Measurements from ENCODE around the gene MAD2L1BP. TPM values are rescaled to one million over a fixed set of nuclear protein-coding genes. Genes with fewer than 3 reads are reported as not detected.

Gene MAD2L1BP
- total RNA-seq, 3 donors from 2014 or later: 25.7 to 51.4 (median 41.4) TPM

DNA sequence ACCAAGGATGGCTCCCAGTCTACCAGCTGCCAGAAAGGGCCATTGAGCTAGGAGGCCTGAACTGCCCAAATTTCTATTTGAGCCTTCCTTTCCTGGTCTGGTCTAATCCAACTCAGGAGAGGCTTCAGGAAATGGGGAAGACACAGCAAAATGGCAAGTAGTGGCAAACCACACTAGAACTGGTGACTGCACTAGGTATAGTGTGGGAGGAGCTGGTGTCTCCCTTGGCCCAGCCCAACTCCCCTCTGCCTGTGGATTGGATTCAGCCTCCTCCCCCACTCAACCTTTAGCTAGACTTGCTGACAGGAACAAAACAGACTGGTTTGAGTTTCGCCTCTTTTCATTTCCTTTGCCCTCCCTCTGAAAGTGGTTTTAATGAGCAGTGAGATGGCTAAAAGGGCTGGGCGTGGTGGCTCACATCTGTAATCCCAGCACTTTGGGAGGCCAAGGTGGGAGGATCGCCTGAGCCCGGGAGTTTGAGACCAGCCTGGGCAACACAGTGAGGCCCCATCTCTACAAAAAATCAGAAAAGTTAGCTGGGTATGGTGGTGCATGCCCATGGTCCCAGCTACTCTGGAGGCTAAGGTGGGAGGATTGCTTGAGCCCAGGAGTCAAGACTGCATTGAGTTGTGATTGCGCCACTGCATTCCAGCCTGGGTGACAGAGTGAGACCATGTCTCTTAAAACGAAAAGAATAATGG is 34.4 kb downstream of the MAD2L1BP start:
- TF ChIP-seq, protein P1, sequence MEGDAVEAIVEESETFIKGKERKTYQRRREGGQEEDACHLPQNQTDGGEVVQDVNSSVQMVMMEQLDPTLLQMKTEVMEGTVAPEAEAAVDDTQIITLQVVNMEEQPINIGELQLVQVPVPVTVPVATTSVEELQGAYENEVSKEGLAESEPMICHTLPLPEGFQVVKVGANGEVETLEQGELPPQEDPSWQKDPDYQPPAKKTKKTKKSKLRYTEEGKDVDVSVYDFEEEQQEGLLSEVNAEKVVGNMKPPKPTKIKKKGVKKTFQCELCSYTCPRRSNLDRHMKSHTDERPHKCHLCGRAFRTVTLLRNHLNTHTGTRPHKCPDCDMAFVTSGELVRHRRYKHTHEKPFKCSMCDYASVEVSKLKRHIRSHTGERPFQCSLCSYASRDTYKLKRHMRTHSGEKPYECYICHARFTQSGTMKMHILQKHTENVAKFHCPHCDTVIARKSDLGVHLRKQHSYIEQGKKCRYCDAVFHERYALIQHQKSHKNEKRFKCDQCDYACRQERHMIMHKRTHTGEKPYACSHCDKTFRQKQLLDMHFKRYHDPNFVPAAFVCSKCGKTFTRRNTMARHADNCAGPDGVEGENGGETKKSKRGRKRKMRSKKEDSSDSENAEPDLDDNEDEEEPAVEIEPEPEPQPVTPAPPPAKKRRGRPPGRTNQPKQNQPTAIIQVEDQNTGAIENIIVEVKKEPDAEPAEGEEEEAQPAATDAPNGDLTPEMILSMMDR (IDR thresholded peaks at IDR 0.05): no peak
- Histone ChIP-seq H3K4me1 (ENCODE audit: low read depth) (peaks cover 36% of the 10 kb centered on the region), H3K4me3 (no peak overlapping the region), H3K36me3 (ENCODE audit: low read depth) (no peaks in the 10 kb centered on the region), H3K9me3 (no peaks in the 10 kb centered on the region)
- peak; percentile 14 for ATAC-seq
- intact Hi-C loops (cut with DNase I, micrococcal nuclease): loop anchor here (5.0 to 10.0 kb wide), 4 partner anchors 85 to 407 kb away; no protein-coding TSS in a partner anchor
- DNase-seq: peak in 1 of 3 donors; percentile 36

DNA sequence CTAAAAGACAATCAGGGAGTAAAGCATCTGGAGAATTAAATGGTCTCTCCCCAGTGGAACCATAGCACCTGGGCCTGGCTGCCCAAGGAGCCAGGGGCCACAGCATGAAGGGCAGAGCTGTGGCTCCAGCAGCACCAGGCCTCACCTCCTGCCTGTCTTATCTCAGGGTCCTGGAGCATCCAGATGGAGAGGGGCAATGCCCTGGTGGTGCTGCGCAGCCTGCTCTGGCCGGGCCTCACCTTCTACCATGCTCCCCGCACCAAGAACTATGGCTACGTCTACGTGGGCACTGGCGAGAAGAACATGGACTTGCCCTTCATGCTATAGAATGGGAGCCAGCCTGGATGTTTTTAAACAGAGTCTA is 35.0 kb downstream of the MAD2L1BP start:
- Histone ChIP-seq H3K9me3 (no peaks in the 10 kb centered on the region), H3K4me1 (ENCODE audit: low read depth) (peaks cover 36% of the 10 kb centered on the region), H3K36me3 (ENCODE audit: low read depth) (no peaks in the 10 kb centered on the region), H3K4me3 (no peak overlapping the region)
- intact Hi-C loops (cut with DNase I, micrococcal nuclease): loop anchor here in 1 of 2 donors (5.0 to 10.0 kb wide), 2 partner anchors 84 to 407 kb away; no protein-coding TSS in a partner anchor
- TF ChIP-seq, protein P1 (IDR thresholded peaks at IDR 0.05): no peak
- DNase-seq: no peak
- no peak for ATAC-seq

DNA sequence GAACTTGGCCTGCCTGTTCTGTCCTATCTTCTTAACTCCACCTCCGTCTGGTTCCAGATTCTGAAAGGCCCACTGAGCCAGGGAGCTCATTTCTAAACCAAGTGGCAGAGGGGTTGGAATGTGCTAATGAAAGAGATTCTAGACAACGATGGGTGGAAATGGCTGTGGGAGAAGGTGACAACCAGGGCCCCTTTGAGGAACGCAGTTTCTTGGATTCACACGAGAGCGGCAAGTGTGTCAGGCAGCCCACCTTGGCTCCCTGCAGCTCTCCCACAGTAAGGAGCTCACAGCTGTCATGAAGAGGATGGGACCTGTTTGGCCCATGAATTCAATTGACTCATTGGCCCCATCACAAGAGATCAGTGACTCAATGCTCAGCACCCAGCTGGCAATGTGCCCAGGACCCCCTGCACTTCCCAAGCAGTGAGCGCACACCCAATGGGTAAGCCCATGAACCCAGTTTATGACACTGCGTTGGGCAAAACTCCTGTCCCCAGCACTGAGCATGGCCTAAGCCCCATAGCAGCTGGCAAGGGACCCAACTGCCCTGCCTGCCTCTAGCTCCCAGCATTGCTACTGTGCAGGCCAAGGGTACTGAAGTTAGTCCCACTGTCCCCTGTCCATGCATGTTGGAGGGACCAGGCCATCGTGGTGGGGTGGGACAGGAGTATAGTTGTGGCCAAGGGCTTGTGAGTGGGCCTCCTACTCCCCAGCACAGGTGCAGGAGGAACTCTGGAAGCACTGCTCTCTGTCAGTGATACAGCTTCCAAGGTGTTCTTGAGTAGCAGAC is 35.6 kb downstream of the MAD2L1BP start:
- intact Hi-C loops (cut with DNase I, micrococcal nuclease): loop anchor here in 1 of 2 donors (5.0 to 10.0 kb wide), 2 partner anchors 84 to 406 kb away; no protein-coding TSS in a partner anchor
- ATAC-seq: no peak
- Histone ChIP-seq H3K9me3 (no peaks in the 10 kb centered on the region), H3K4me3 (no peak overlapping the region), H3K36me3 (ENCODE audit: low read depth) (no peaks in the 10 kb centered on the region), H3K4me1 (ENCODE audit: low read depth) (peaks cover 36% of the 10 kb centered on the region)
- TF ChIP-seq, protein P1 (IDR thresholded peaks at IDR 0.05): no peak
- peak in 2 of 3 donors; percentile 29 to 61 for DNase-seq

DNA sequence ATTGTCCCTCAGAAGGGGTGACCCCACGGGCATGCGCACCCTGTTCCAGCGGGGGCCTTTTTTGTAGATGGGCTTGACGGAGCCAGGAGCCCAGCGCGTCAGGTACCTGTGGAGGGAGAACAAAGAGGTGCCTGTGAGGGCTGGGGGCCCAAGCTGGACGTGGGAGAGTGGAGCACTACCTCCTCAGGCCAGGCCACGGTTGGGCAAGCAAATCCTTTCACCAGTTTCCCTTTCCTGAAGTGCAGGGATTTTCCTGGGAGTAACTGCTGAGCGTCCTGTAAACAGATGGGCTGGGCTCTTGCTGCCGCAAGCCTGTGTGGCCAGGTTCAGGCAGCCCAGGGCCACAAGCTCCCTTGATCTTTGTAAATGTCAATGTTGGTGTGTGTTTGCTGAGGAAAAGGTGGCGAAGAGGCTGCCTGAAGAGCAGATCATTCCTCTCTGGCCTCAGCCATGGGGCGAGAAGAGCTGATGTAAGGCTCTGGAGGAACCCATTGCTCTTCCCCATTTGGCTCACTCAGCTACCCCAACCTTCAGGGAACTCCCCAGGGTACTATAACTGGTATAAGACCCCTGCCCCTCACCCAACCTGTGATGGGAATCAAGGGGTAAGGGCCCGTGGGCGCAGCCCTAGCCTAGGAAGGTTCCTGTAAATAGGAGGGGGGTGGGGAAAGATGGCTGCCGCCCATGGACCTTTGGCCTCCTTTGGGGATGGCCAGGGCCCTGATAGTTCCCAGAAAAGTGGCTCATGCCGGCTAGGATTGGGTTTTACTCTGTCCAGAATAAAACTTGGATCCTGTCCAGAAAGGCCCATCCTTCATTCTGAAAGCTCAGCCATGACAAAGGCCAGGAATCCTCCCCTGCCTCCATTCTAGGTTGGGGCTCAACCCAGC is 36.4 kb downstream of the MAD2L1BP start:
- DNase-seq (peak; percentile 45 to 66 (median 54)), ATAC-seq (peak; percentile 61)
- Histone ChIP-seq H3K9me3 (no peaks in the 10 kb centered on the region), H3K36me3 (ENCODE audit: low read depth) (no peaks in the 10 kb centered on the region), H3K4me1 (ENCODE audit: low read depth) (peaks cover 36% of the 10 kb centered on the region), H3K4me3 (no peak overlapping the region)
- TF ChIP-seq, protein P1 (IDR thresholded peaks at IDR 0.05): no peak
- intact Hi-C loops (cut with DNase I, micrococcal nuclease): loop anchor here in 1 of 2 donors (5.0 to 10.0 kb wide), 2 partner anchors 83 to 405 kb away; no protein-coding TSS in a partner anchor
